Upper lobe of left lung (tissue), 6 donors: ENCODE data around the gene PARVA. TPM values are rescaled to one million over a fixed set of nuclear protein-coding genes. Genes with fewer than 3 reads are reported as not detected.

Experiments
- ATAC-seq, 2 donors: fragments of 200-7000 bp; cut with Tn5 transposase; one replicate each; pipeline ENCODE4 v1.9.1; 2022; ENCODE audit warnings: mild to moderate bottlenecking in 2 of 2, moderate library complexity in 2 of 2; ENCODE audit not compliant: low FRiP score in 2 of 2
- DNase-seq, 2 donors: peaks; one replicate each; pipeline ENCODE4 v3.0.0-alpha.2; 2019 to 2020
- H3K27ac ChIP-seq, 4 donors: fragments of 200-600 bp; sonication (generic); one replicate each; pipeline ENCODE4 v1.5.1; 2016 to 2019
- H3K27me3 ChIP-seq, 4 donors: fragments of 200-600 bp; sonication (generic); one replicate each; pipeline ENCODE4 v1.5.1; 2017 to 2019
- H3K36me3 ChIP-seq, 4 donors: fragments of 200-600 bp; sonication (generic); one replicate each; pipeline ENCODE4 v1.5.1; 2016 to 2019
- H3K4me1 ChIP-seq, 4 donors: fragments of 200-600 bp; sonication (generic); one replicate each; pipeline ENCODE4 v1.5.1; 2018 to 2019
- H3K4me3 ChIP-seq, 4 donors: fragments of 200-600 bp; sonication (generic); one replicate each; pipeline ENCODE4 v1.5.1; 2017 to 2019; ENCODE audit warnings: mild to moderate bottlenecking in 2 of 4, moderate library complexity in 1 of 4
- H3K9me3 ChIP-seq, 4 donors: fragments of 200-600 bp; sonication (generic); one replicate each; pipeline ENCODE4 v1.5.1; 2018 to 2019
- EP300 ChIP-seq, 4 donors: sonication (generic); formaldehyde crosslinking; IDR thresholded peaks; one replicate each; pipeline ENCODE4 v1.5.1; 2017; ENCODE audit warnings: antibody characterized with exemption in 4 of 4, control low read depth in 2 of 4
- POLR2A ChIP-seq, 4 donors: fragments of 450-650 bp; IDR thresholded peaks; one replicate each; pipeline ENCODE4 v1.5.1; 2016 to 2017; ENCODE audit warnings: antibody characterized with exemption in 4 of 4, mild to moderate bottlenecking in 2 of 4
- POLR2AphosphoS5 ChIP-seq, 2 donors: sonication (generic); formaldehyde crosslinking; IDR thresholded peaks; one replicate each; pipeline ENCODE4 v1.5.1; 2017; ENCODE audit warnings: antibody characterized with exemption in 2 of 2
- WGBS, 2 donors: methylation state at CpG; one replicate each; pipeline ENCODE4 v1.1.5; 2017 to 2018; 5-methylcytosine and 5-hydroxymethylcytosine counted together
- total RNA-seq, 6 donors: library from RNA; depleted of rRNA in 4 of 6; stranded (reverse); fragments of >200 nt in 4 of 6; gene quantifications; one replicate each; pipeline versions ENCODE4 v1.1.0 to v1.2.1, GENCODE V29; 2016 to 2021
- TF ChIP-seq, protein P1 (sequence below), 6 experiments: fragments of 450-650 bp in 4 of 6; fragments of 200-600 bp in 2 of 6; sonication (generic) in 2 of 6; IDR thresholded peaks; one replicate each; pipeline ENCODE4 v1.5.1; 2016 to 2019; ENCODE audit warnings: antibody characterized with exemption in 6 of 6
- donor health status: DM: no; HTN: no; CAD: no; lungs with moderate emphysema.
- donor health status: DM: no; HTN: yes; CAD: no; lungs with severe emphysema.

The PARVA gene
- total RNA-seq, 6 donors from 2014 or later = 36.7 to 73.5 (median 58.0) TPM

- Histone ChIP-seq H3K9me3 (no peaks in the 10 kb centered on the region), H3K27ac (no peak overlapping the region), H3K4me1 (peaks cover 3 to 14% (median 7%) of the 10 kb centered on the region in 4 donors), H3K27me3 (no peaks in the 10 kb centered on the region), H3K4me3 (no peak overlapping the region), H3K36me3 (no peaks in the 10 kb centered on the region)
- no peak for ATAC-seq
- TF ChIP-seq POLR2A (IDR thresholded peaks at IDR 0.05) = no peak
- no peak for TF ChIP-seq POLR2AphosphoS5 (IDR thresholded peaks at IDR 0.05)
- TF ChIP-seq, protein P1, sequence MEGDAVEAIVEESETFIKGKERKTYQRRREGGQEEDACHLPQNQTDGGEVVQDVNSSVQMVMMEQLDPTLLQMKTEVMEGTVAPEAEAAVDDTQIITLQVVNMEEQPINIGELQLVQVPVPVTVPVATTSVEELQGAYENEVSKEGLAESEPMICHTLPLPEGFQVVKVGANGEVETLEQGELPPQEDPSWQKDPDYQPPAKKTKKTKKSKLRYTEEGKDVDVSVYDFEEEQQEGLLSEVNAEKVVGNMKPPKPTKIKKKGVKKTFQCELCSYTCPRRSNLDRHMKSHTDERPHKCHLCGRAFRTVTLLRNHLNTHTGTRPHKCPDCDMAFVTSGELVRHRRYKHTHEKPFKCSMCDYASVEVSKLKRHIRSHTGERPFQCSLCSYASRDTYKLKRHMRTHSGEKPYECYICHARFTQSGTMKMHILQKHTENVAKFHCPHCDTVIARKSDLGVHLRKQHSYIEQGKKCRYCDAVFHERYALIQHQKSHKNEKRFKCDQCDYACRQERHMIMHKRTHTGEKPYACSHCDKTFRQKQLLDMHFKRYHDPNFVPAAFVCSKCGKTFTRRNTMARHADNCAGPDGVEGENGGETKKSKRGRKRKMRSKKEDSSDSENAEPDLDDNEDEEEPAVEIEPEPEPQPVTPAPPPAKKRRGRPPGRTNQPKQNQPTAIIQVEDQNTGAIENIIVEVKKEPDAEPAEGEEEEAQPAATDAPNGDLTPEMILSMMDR (IDR thresholded peaks at IDR 0.05) = no peak
- no peak for TF ChIP-seq EP300 (IDR thresholded peaks at IDR 0.05)
- no peak for DNase-seq
- WGBS, 2 donors = 68 to 89% methylated on average over 4 of the region's 4 CpGs
Observed at GRCh38 chr11:12455938-12456337, 78.6 kb downstream of the PARVA start.

DNA sequence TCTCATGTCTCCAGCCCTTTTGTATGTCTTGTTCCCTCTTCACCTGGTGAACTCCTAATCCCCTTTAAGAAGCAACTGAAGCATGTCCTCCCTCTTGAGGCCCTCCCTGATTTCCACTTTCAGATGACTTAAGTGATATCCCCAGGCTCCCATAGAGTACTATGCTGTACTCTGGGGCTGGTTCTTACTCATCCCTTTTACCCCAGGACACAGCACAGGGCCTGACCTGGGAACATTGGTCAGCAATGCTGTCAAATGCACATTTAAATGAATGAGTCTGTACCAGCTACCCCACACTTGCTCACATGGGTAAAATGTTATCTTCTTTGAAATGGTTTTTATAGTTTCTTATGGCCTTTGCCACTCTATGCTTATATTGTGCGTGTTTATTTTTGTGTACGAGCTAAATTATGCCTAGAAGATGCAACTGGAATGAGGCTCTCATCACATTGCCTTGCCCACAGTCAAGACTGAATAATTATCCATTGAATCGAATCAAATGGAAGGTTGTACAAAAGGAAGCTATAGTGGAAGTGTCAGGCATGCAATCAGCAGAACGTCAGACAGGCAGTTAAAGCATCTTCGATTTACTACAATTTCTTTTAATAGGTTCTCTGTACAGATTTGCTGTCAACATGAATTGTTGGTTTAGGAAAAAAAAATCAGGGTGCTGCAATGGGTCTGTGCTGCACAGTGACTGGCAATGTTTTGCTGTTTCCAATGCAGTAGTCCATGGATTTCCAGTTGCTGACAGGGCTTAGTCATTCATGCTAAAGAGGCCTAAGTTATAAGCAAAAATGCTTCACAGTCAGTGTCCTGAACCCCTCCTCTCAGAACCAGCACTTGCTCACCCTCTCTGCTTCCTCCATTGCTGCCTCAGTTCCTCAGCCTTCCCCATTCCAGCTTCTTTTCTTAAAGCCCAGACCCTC, 79.5 kb downstream of the PARVA start:
- ATAC-seq (no peak), DNase-seq (no peak)
- H3K27ac ChIP-seq = no peak overlapping the region

GRCh38 chr11:12458042-12458441, 80.7 kb downstream of the PARVA start:
- no peak for TF ChIP-seq POLR2AphosphoS5 (IDR thresholded peaks at IDR 0.05)
- TF ChIP-seq, protein P1 (IDR thresholded peaks at IDR 0.05) = no peak
- no peak for TF ChIP-seq EP300 (IDR thresholded peaks at IDR 0.05)
- TF ChIP-seq POLR2A (IDR thresholded peaks at IDR 0.05) = no peak
- H3K4me1 ChIP-seq = peaks cover 3 to 14% (median 7%) of the 10 kb centered on the region in 4 donors
- DNase-seq = no peak
- WGBS, 2 donors = 87 to 92% methylated on average over 6 of the region's 6 CpGs
- no peaks in the 10 kb centered on the region for H3K27me3 ChIP-seq
- H3K4me3 ChIP-seq = no peak overlapping the region
- H3K9me3 ChIP-seq = no peaks in the 10 kb centered on the region
- H3K27ac ChIP-seq = no peak overlapping the region
- H3K36me3 ChIP-seq = no peaks in the 10 kb centered on the region
- no peak for ATAC-seq

More for the DNA sequence above, 79.5 kb downstream of the PARVA start:
- H3K27me3 ChIP-seq = no peaks in the 10 kb centered on the region
- TF ChIP-seq, protein P1 (IDR thresholded peaks at IDR 0.05) = no peak
- TF ChIP-seq EP300 (IDR thresholded peaks at IDR 0.05) (no peak), POLR2AphosphoS5 (IDR thresholded peaks at IDR 0.05) (no peak)
- 66 to 74% methylated on average over 5 of the region's 5 CpGs for WGBS, 2 donors
- no peak overlapping the region for H3K4me3 ChIP-seq
- H3K36me3 ChIP-seq = no peaks in the 10 kb centered on the region
- peaks cover 3 to 14% (median 7%) of the 10 kb centered on the region in 4 donors for H3K4me1 ChIP-seq
- no peaks in the 10 kb centered on the region for H3K9me3 ChIP-seq

DNA sequence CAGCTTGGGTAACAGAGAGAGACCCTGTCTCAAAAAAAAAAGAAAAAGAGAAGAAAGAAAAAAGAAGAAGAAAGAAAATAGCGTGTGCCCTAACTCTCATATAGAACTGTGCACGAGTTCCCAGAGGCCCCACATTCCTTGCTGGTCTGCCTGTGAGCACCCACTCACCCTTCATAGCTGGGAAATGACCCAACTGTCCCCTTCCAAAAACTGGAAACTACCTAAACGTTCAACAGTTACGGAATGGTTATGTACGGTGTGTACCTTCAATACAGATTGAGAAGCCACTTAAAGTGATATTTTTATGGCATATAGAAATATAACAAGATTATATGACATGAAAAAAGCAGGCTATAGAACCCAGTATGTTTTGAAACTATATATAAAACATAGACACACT, 82.0 kb downstream of the PARVA start:
- Histone ChIP-seq H3K4me3 (no peak overlapping the region), H3K27ac (no peak overlapping the region), H3K27me3 (no peaks in the 10 kb centered on the region), H3K36me3 (no peaks in the 10 kb centered on the region), H3K9me3 (no peaks in the 10 kb centered on the region), H3K4me1 (peaks cover 0 to 14% (median 5%) of the 10 kb centered on the region in 4 donors)
- DNase-seq = no peak
- TF ChIP-seq, protein P1 (IDR thresholded peaks at IDR 0.05) = no peak
- TF ChIP-seq POLR2AphosphoS5 (IDR thresholded peaks at IDR 0.05) (no peak), POLR2A (IDR thresholded peaks at IDR 0.05) (no peak), EP300 (IDR thresholded peaks at IDR 0.05) (no peak)
- no peak for ATAC-seq
- WGBS, 2 donors = 77% methylated on average over 5 of the region's 5 CpGs
